GM19023 (cell line): Measurements from ENCODE around the gene MYL6.
"Not testable (repeated sequence)": the region's sequence is repeated elsewhere in the genome, so short reads cannot be mapped to it uniquely, and the experiment has no call there.

Experiments
- ATAC-seq: cut with Tn5 transposase; IDR thresholded peaks from one replicate; pipeline ENCODE4 v1.9.1; 2021; ENCODE audit warnings: mild to moderate bottlenecking, moderate library complexity; ENCODE audit not compliant: unreplicated experiment

The MYL6 gene

DNA sequence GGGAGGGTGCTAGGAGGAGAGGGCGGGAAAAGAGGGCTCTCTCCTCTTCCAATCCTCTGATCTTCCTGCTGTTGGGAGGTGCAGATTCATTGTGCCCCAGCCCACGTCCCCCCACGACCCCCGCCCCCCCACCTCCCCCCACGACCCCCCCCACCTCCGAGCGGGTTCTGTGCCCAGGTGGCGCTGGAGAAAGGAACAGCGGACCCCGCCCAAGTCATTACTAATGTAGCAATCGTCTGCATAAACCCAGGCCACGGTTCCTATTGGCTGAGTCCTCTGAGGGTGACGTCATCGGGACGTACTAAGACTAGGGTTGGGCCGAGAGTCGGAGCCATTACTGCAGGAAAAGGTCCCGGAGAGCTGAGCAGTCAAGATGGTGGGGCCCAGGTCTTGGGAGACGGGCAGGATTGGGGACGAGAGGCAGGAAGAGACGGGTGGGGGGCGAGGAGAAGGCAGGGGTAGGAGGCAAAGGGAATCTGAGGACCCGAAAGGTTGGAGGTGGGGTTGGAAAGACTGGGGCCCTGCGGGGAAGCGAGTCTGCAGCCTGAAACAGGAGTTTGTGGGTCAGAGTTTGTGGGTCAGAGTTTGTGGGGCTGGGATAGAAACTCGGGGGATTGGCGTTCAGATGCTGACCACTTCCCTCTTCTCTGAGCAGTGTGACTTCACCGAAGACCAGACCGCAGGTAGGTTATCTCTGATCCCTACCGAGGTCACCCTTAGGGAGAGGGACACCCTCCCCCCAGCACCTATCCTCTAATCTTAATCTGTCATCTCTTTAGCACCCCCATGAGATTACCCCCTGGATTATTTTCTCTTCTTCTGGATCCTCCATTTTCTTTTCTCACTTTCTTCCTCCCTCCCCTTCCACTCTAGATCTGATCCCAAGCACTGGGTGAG lies at the start of gene MYL6:
TSS of gene MYL6 (plus strand) at position 331 of the 897 bp plus-strand sequence. CDS start at position 374, 43 bp downstream.
- peak; percentile 84 for ATAC-seq

DNA sequence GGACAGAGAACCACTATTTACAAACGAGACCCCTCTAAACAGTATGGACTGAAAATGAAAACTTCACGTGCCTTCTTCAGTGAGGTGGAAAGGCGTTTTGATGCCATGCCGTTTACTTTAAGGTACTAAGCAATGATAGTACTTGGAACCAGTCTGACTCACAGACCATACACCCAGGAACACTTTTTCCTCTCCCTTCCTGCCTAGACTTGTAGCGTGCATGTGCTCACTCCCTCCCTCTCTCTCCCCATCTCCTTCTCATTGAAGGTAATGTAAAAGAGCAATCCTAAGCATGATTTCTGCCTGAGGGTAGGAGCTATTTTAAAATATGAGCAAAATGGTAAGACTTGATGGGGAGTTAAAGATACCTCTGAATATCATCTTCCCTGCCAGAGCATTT lies 47.6 kb upstream of the MYL6 start:
- ATAC-seq, result no peak

DNA sequence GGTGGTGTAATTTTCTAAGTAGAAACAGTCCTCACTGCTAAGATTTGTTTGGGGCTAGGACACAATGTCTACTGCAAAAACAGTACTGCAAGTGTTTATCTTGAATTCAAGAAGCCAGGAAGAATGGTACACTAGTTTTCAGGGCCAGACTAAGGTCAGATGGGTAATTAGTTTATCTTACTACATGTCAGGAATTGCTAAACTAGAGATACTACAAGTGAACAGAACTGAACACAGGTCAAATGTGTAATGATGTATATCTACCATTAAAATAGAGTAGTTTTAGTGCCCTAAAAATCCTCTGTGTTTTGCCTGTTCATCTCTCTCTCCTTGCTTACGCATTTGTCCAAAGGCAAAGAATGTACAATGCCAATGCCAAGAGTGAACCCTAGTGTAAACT lies 44.1 kb upstream of the MYL6 start:
- ATAC-seq, result no peak

DNA sequence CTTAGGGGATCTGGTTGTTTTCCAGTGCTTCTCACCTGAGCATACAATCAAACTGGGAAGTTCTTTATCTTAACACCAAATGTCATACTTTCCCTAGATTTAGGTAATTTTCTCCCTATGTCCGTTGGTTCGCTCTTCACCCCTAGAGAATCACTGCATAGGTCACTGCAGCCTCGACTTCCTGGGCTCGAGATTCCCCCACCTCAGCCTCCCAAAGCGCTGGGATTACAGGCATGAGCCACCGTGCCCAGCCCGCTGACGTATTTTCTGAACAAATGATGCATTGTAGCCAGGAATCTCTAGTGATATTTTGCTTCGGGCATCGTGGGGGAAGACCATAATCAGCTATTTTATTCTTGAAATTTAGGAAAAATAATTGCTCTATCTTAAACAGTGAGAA lies 42.8 kb upstream of the MYL6 start:
- ATAC-seq, result no peak

DNA sequence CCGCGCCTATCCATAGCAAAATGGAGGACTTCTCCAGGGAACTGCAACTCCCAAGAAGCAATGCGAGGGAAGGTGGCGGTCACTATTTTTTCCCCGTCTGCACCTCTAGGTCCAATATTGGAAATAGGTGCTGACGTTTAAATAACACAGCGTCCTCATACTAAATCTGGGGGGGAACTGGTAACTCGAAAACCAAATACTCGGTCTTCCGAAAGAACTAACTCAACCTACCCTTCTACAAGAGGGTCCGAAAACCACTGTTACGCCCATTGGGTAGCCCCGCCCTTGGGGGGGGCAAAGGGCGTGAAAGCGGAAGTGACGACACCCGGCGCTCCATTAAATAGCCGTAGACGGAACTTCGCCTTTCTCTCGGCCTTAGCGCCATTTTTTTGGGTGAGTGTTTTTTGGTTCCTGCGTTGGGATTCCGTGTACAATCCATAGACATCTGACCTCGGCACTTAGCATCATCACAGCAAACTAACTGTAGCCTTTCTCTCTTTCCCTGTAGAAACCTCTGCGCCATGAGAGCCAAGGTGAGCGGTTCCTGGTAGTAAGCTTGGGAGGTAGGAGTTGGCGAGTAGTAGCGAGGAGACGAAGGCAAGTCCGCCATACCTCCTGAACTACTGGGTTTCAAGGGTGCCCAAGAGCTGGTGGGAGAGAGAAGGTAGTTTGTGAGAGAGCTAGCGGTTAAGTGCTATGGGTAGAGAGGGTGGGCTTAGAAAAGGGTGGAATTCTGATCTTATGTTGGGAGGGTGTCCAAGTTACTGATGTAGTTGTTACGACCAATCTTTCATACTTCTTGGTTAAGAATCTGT lies 41.7 kb upstream of the MYL6 start, which contains the start of gene RPL41:
TSS of gene RPL41 (plus strand) at position 367 of the 815 bp plus-strand sequence.
- peak; percentile 37 for ATAC-seq

DNA sequence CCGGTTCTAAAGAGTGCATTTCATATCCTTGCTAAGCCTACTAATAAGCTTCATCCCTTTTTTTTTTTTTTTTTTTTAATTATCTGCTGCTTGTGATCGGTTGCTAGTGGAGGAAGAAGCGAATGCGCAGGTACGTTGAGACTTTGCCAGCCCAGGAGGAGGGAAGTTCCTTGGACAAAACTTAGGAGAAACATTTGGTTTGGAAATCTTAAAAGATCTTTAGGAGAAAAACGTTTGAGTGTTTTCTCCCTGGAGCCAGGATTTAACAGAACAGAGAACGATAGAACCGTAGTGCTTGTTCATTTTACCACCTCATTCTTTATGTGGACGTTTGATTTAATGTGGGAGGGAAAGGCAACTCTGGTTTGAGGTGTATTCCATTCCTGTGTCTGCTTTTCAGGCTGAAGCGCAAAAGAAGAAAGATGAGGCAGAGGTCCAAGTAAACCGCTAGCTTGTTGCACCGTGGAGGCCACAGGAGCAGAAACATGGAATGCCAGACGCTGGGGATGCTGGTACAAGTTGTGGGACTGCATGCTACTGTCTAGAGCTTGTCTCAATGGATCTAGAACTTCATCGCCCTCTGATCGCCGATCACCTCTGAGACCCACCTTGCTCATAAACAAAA lies 41.0 kb upstream of the MYL6 start:
- ATAC-seq, result not testable (repeated sequence)

DNA sequence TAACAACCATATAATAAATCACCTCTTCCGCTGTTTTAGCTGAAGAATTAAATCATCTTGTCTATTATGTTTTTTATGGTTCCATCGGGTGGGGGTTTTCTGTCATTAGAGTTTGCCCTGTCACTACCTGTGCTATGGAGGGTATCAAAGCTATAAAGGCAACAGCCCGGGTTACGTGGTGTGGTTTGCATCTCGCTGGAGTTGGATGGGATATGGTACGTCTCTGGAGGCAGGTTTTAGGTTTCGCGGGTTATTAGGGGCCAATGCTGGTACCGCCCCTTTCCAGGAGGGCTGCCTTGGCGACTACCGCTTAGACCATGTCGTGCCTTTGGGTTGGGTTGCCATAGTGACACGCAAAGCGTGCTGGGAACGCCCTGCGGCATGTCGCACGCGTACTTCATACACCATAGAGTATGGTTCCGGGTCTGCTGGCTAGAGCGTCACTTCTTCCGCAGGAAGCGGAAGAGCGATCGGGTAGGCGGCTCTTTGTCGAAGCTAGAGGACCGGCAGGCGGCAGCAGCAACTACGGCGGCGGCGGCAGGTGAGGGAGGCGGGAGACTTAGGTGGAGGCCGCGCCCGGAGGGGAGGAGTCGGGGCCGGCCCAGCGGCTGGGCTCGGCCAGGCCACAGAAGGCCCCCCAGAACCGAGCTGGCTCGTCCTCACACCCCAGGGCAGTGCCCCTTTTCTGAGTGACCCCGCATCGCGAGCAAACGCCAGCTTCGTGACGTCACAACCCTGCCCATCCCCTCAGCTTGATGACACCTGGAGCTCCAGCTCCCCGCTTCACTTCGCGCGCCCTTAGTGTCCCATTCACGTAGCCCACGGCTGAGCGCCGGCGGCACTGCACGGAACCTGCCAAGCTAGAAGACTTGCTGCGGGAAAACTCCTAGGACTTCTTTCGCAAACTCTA lies 40.1 kb upstream of the MYL6 start, which contains the start of gene ZC3H10:
TSS of gene ZC3H10 (plus strand) at position 489 of the 910 bp plus-strand sequence. CDS start 2,297 bp downstream, outside the sequence.
- peak; percentile 75 for ATAC-seq

DNA sequence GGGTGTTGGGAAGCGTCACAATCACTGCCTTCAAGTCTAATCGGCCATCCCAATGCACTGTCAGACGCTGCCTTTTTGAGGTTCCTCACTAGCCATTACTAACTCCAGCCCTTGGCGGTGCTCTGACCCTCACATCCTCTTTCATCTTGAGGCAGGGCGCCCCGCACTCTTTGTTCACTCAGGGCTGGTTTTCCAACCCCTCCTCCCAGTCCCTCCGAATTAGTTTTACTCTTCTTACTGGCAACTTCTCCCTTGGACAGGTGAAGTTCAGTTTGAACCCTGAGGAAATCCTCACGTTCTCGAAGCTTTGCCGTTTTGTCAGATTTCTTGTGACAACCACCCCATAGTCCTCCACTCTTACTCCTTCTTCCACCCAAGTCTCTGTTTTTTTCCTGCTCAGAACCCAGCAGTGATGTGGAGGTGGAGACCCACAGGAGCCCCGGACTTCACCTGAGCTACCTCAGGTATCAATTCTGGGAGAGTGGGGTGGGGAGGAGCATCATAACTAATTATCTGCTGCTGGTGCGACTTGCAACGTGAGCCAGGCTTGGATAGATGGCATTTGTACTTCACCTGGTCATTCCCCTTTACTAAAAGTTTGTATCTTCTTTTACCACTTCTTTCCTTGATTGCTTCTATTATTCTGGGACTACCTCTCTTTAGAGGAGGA lies 39.3 kb upstream of the MYL6 start:
- ATAC-seq, result no peak

DNA sequence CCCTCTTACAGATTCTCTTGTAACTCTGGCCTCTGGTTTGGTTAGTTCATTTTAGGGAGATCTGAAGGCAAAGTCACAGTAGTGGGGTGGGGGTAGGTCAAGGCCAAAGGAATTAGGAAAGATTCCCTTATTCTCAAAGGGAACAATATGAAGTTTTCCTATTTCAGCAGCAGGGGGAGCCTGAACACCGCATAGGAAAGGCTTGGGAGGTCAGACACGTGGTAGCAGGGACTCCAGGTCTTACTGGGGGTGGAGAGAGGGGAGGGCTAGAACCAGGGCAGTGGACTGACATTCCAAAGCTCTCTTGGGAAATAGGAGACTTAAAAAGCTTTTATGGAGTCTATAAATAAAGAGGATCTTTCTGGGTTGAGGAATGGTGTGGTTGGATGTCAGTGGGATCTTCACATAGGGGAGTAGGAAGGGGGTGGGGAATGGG lies 38.8 kb upstream of the MYL6 start:
- ATAC-seq, result no peak

DNA sequence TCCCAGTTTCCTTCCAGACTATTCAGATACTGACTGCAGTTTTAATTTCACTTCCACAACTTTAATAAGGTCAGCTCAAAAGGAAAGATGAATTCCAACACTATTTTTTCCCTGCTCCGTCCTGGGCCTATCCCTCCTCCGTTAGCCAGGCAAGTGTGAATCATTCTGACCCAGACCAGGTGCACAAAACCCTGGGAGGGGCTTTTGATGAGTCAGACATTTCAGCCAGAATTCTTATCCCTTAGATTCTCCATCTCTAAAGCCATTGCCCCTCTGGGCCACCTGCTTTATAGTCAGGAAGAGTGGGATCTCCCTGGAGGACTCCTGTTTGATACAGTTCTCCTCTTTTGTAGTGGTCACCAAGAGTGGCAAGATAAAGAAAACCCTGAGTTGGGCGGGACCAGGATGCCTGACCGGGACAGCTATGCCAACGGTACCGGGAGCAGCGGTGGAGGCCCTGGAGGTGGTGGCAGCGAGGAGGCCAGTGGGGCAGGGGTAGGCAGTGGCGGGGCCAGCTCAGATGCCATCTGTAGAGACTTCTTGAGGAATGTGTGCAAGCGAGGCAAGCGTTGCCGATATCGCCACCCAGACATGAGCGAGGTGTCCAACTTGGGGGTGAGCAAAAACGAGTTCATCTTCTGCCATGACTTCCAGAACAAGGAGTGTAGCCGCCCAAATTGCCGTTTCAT lies 37.9 kb upstream of the MYL6 start:
- ATAC-seq, result no peak

DNA sequence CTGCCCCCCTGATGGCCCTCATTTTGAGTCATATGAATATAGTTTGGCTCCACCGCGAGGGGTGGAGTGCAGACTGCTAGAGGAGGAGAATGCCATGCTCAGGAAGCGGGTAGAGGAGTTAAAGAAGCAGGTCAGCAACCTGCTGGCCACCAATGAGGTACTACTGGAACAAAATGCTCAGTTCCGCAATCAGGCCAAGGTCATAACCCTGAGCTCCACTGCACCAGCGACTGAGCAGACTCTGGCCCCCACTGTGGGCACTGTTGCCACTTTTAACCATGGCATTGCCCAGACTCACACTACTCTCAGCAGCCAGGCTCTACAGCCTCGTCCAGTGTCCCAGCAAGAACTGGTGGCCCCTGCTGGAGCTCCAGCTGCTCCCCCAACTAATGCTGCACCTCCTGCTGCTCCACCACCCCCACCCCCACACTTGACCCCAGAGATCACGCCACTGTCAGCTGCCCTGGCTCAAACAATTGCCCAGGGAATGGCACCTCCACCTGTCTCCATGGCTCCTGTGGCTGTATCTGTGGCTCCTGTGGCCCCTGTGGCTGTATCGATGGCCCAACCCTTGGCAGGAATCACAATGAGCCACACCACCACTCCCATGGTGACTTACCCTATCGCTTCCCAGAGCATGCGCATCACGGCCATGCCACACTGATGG lies 36.8 kb upstream of the MYL6 start:
- ATAC-seq, result no peak

DNA sequence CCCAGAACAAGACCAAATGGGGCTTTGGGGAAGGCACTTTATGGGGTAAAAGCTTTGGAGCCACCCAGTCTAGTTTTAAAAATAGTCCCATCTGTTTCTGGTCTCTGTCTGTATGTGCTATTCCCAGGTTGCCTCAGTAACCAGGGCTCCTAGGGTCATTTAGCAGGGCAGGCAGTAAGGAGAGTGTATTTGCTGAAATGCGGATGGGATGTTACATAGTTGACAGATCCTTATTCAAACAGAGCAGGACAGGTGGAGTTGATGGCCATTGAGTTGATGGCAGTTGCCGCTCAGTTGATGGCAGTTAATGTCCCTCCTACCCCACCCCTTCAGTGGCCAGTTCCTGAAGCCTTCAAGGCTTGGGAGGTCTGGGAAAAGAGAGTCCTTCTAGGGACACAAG lies 35.5 kb upstream of the MYL6 start:
- no peak for ATAC-seq

DNA sequence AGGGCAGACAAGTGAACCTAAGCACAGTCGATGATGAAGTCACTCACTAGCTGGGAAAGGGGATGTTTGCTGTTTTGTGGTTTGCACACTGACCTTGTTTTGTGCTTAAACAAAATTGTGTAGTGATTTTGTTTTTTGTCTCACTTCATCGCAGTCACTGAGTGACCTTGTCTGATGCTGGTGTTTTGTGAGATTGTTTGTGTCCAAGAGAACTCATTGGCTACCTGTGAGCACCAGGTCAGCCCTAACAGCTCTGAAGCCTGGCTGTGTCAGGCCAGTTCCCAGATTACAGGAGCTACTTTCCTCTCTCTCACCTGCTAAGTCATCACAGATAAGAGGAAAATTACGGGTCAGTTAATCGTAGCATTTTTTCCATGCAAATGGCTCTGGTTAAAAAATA lies 34.0 kb upstream of the MYL6 start:
- no peak for ATAC-seq

DNA sequence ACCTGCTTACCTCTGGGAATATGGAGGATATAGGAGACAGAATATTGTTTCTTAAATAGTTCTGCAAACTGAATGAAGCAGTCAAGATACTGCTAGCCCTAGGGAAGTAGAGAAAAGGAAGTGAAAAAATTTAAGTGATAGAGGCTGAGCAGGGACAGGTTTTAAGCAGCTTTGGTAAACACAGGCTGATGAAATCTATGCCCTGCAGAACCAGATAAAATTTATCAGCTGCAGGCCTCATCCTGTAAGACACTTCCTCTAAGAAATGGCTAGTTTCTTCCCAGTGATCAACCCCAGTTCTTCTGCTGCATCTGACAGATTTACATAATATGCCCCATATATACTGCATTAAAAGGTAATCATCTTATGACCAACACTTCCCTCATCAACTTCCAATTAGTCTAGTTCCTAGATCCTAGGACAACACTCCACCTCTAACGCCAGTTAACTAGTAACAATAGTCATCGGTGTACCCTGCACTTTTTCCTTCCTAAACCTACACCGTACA lies 31.4 kb upstream of the MYL6 start:
- no peak for ATAC-seq

DNA sequence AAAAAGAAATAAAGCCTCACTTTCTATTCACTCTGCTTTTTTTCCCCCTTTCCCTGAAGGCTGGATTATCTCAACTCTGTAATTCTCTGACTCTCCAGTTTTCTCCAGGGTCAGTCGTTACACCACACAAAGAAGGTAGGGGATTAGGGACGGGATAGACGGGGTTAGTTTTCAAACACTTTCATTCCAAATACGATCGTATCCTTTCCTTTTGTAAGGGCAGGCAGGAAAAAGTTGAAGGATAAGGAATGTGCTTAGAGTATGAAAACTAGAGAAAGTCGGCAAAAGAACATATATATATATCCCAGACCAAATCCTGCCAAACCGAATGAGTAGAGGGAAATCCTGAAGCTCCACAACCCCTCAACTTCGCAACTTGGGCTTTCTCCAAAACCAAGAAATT lies 30.7 kb upstream of the MYL6 start:
- no peak for ATAC-seq

DNA sequence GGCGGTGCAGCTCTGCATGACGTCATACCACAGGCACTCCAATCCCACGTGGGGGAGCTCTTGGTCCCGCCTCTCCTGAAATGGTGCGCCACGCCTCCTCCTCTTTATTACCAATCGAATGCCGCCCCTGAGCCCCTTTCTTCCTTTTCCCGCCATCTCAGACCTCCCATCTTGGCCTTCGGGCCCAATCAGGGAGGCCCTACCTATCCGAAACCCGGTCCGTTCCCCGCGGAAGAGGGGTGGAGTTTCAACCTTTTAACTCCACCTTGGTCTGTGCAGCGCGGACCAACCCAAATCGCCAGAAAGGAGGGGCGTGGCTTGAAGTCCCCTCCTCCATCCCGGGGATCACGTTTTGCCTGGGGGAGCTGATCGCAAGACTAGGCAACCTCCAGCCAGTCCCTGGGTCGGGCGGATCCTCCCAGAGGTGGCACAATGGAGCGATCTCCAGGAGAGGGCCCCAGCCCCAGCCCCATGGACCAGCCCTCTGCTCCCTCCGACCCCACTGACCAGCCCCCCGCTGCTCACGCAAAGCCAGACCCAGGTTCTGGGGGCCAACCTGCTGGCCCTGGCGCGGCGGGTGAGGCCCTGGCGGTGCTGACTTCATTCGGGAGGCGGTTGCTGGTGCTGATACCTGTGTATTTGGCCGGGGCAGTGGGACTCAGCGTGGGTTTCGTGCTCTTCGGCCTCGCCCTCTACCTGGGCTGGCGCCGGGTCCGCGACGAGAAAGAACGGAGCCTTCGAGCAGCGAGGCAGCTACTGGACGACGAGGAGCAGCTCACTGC lies 30.1 kb upstream of the MYL6 start, which contains the start of gene ESYT1:
TSS of gene ESYT1 (plus strand) at position 380 of the 782 bp plus-strand sequence. CDS start at position 433, 53 bp downstream.
- ATAC-seq, result peak; percentile 91

DNA sequence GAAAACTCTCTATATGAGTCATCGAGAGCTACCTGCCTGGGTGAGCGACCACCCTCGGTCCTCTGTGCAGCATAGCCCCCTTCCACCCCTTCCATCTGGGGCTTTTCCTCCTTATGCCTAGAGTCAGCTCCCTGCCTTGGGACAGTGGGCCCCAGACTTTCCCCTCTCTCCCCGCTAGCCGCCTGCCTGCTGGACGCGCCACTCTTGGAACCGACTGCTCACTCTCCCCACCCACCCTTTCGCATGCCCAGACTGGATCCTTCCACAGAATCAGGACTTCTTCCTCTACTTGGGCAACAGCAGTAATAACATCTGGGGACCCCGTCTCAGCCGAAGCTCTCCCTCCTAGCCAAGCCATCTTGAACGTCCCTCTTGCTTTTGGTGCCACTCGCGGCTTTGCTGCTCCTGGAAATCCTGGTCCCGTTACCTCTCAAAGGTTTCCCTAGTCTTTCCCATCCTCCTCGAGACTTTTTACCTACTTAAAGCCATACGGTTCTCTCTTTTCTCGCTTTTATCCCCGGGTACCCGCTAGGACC lies 29.4 kb upstream of the MYL6 start:
- no peak for ATAC-seq
